T-cell (primary cell): ENCODE measurements around the gene C4orf17. TPM values are rescaled to one million over a fixed set of nuclear protein-coding genes. Genes with fewer than 3 reads are reported as not detected.
A peak's percentile ranks its signal among the peaks of the same experiment; 100 is the strongest.

Source experiments
- ATAC-seq, 4 experiments: fragments of 200-7000 bp in 3 of 4; fragments of 150-1000 bp in 1 of 4; cut with Tn5 transposase; replicated peaks in 1 of 4; 1 replicate in 3 of 4; 2 replicates in 1 of 4; pipeline ENCODE4 v1.10.0; 2021; ENCODE audit warnings: moderate library complexity in 3 of 4, mild to moderate bottlenecking in 2 of 4, moderate number of reproducible peaks in 1 of 4
- CTCF ChIA-PET, 2 donors: fragments of 300-600 bp; sonication (Branson Sonifier 250); formaldehyde crosslinking; loops; one replicate each; lab custom pipeline; 2022; ENCODE audit warnings: antibody characterized with exemption in 2 of 2; lab: Charles Lee
- POLR2A ChIA-PET, 2 donors: fragments of 300-600 bp; sonication (Branson Sonifier 250); formaldehyde crosslinking; loops; one replicate each; lab custom pipeline; 2022; ENCODE audit warnings: antibody characterized with exemption in 2 of 2; lab: Charles Lee
- DNase-seq, 35 experiments: peaks; one replicate each; pipeline versions ENCODE4 v3.0.0 to v3.0.0-alpha.2; 2013 to 2023
- H3K27ac ChIP-seq: one replicate; pipeline ENCODE4 v1.5.1; 2013; ENCODE audit warnings: low read length
- H3K27me3 ChIP-seq, 2 experiments: replicated peaks in 1 of 2; 1 replicate in 1 of 2; 2 replicates in 1 of 2; pipeline versions ENCODE4 v1.6.1 to v1.7.0; 2013; ENCODE audit warnings: low read length in 1 of 2, mixed read lengths in 1 of 2; ENCODE audit not compliant: control insufficient read depth in 2 of 2, insufficient read depth in 2 of 2; ENCODE audit errors: extremely low read depth in 1 of 2
- H3K36me3 ChIP-seq, 2 donors: 1 replicate in 1 of 2; 2 replicates in 1 of 2; pipeline versions ENCODE4 v1.6.1 to v1.7.0; 2013; ENCODE audit warnings: low read length in 1 of 2; ENCODE audit not compliant: control insufficient read depth in 2 of 2, insufficient read depth in 1 of 2; ENCODE audit errors: extremely low read depth in 1 of 2
- H3K4me1 ChIP-seq, 2 experiments: 1 replicate in 1 of 2; 2 replicates in 1 of 2; pipeline versions ENCODE4 v1.6.1 to v1.7.0; 2013; ENCODE audit warnings: low read length in 2 of 2, mixed read lengths in 1 of 2; ENCODE audit not compliant: insufficient read depth in 2 of 2, control insufficient read depth in 1 of 2; ENCODE audit errors: extremely low read depth in 1 of 2
- H3K4me3 ChIP-seq, 2 donors: 1 replicate in 1 of 2; 2 replicates in 1 of 2; pipeline versions ENCODE4 v1.5.1 to v1.7.0; 2013; ENCODE audit warnings: mild to moderate bottlenecking in 2 of 2, low read length in 1 of 2, moderate library complexity in 1 of 2; ENCODE audit not compliant: control insufficient read depth in 1 of 2; ENCODE audit errors: extremely low read depth in 1 of 2
- H3K9me3 ChIP-seq: 2 replicates; pipeline ENCODE4 v1.7.0; 2013
- H3K27ac Mint-ChIP-seq, 2 donors: one replicate each; pipeline ENCODE4 v1.8.0; 2020 to 2021; ENCODE audit warnings: mild to moderate bottlenecking in 2 of 2, mixed read lengths in 2 of 2
- H3K27me3 Mint-ChIP-seq, 2 donors: one replicate each; pipeline ENCODE4 v1.8.0; 2021 to 2022; ENCODE audit warnings: mixed read lengths in 2 of 2
- H3K36me3 Mint-ChIP-seq: one replicate; pipeline ENCODE4 v1.8.0; 2021; ENCODE audit warnings: mixed read lengths
- H3K4me1 Mint-ChIP-seq, 3 donors: one replicate each; pipeline ENCODE4 v1.8.0; 2020 to 2022; ENCODE audit warnings: mixed read lengths in 3 of 3, mild to moderate bottlenecking in 1 of 3
- H3K4me3 Mint-ChIP-seq, 3 donors: one replicate each; pipeline ENCODE4 v1.8.0; 2020 to 2022; ENCODE audit warnings: mild to moderate bottlenecking in 3 of 3, mixed read lengths in 3 of 3, moderate library complexity in 3 of 3
- H3K9me3 Mint-ChIP-seq, 3 donors: one replicate each; pipeline ENCODE4 v1.8.0; 2020 to 2022; ENCODE audit warnings: mixed read lengths in 3 of 3
- WGBS: methylation state at CpG from one replicate; pipeline ENCODE4 v1.1.5; 2013; ENCODE audit warnings: missing lambda C conversion rate; ENCODE audit not compliant: insufficient coverage; 5-methylcytosine and 5-hydroxymethylcytosine counted together
- total RNA-seq, 35 experiments: library from RNA in 6 of 35; stranded (reverse) in 6 of 35; fragments of 120-200 nt in 1 of 35; gene quantifications; one replicate each; pipeline versions ENCODE4 v1.2.1 to v1.2.4 and lab custom pipeline; 2013 to 2026

Gene C4orf17
- total RNA-seq, 5 donors from 2014 or later (not counting 1 experiment from before 2014, with no cell fraction given) = not detected

- Histone ChIP-seq H3K36me3 (no peaks in the 10 kb centered on the region), H3K4me1 (no peaks in the 10 kb centered on the region), H3K27me3 (peaks cover 0 to 6% of the 10 kb centered on the region in 2 experiments), H3K27ac (no peak overlapping the region), H3K4me3 (no peak overlapping the region), H3K9me3 (no peaks in the 10 kb centered on the region)
- H3K27me3 Mint-ChIP-seq = peaks cover 2 to 5% of the 10 kb centered on the region in 2 donors
- H3K4me1 Mint-ChIP-seq = no peaks in the 10 kb centered on the region
- DNase-seq (no peak), ATAC-seq (no peak)
- peaks cover 4 to 16% (median 4%) of the 10 kb centered on the region in 3 donors for H3K9me3 Mint-ChIP-seq
- H3K27ac Mint-ChIP-seq = no peak overlapping the region
- ChIA-PET POLR2A (no interaction called here), CTCF (no interaction called here)
- H3K36me3 Mint-ChIP-seq = no peaks in the 10 kb centered on the region
- no peak overlapping the region for H3K4me3 Mint-ChIP-seq
Observed at GRCh38 chr4:99540277-99540939, 29.6 kb downstream of the C4orf17 start.

- no CpG with 5 or more reads among the region's 2 CpGs for WGBS
- ChIA-PET POLR2A (interaction anchor here in 1 of 2 donors (0.5 kb wide), 1 partner anchor 1311 kb away, joined by 3 read pairs; no protein-coding TSS in a partner anchor), CTCF (interaction anchor here in 1 of 2 donors (1.0 kb wide), 1 partner anchor 256 kb away, joined by 5 read pairs; no protein-coding TSS in a partner anchor)
- Mint-ChIP-seq H3K9me3 (no peaks in the 10 kb centered on the region), H3K4me3 (no peak overlapping the region), H3K27ac (no peak overlapping the region), H3K36me3 (peaks cover 34% of the 10 kb centered on the region), H3K4me1 (no peaks in the 10 kb centered on the region), H3K27me3 (no peaks in the 10 kb centered on the region)
- peaks cover 0 to 6% of the 10 kb centered on the region in 2 donors for H3K36me3 ChIP-seq
- H3K27me3 ChIP-seq = no peaks in the 10 kb centered on the region
- H3K4me3 ChIP-seq = no peak overlapping the region
- ATAC-seq = no peak
- no peak overlapping the region for H3K27ac ChIP-seq
- no peaks in the 10 kb centered on the region for H3K4me1 ChIP-seq
- H3K9me3 ChIP-seq = no peaks in the 10 kb centered on the region
- no peak for DNase-seq
Observed at GRCh38 chr4:99552872-99553271, 42.1 kb downstream of the C4orf17 start.

GRCh38 chr4:99563310-99564186 lies 52.7 kb downstream of the C4orf17 start, which contains the start of gene TRMT10A:
TRMT10A (minus strand) TSS chr4:99564039; CDS start chr4:99559338, 4,701 bp downstream.
- H3K27ac ChIP-seq = peak within 1 kb of the TSS; percentile 99
- H3K9me3 ChIP-seq = no peaks in the 10 kb centered on the region
- peaks cover 4 to 5% of the 10 kb centered on the region in 2 experiments for H3K27me3 ChIP-seq
- POLR2A ChIA-PET = interaction anchor here (0.6 to 1.3 kb wide), 11 partner anchors 9 to 623 kb away, joined by 3 to 14 read pairs (median 3); partner anchors contain the start of genes DAPP1 (in 1 of the 2), DNAJB14 (in 1 of the 2) and METAP1 (in 1 of the 2)
- H3K9me3 Mint-ChIP-seq = no peaks in the 10 kb centered on the region
- peak within 1 kb of the TSS; percentile 86 to 99 (median 98) for H3K4me3 Mint-ChIP-seq
- peaks cover 24 to 25% of the 10 kb centered on the region in 2 donors for H3K27me3 Mint-ChIP-seq
- ATAC-seq = peak; percentile 88 to 93 (median 92)
- peak within 1 kb of the TSS; percentile 99 to 100 for H3K27ac Mint-ChIP-seq
- peaks cover 17 to 26% (median 20%) of the 10 kb centered on the region in 3 donors for H3K4me1 Mint-ChIP-seq
- peaks cover 2 to 12% of the 10 kb centered on the region in 2 experiments for H3K4me1 ChIP-seq
- peak; percentile 86 to 99 (median 97) for DNase-seq
- H3K36me3 Mint-ChIP-seq = no peaks in the 10 kb centered on the region
- WGBS = 0% methylated on average over 21 of the region's 48 CpGs
- H3K4me3 ChIP-seq = peak within 1 kb of the TSS; percentile 80 to 91
- CTCF ChIA-PET = interaction anchor here (0.6 to 3.0 kb wide), 23 partner anchors 29 to 1421 kb away, joined by 3 to 27 read pairs (median 4); partner anchors contain the start of genes DNAJB14 (in 2 of the 2), DAPP1 (in 1 of the 2), LAMTOR3 (in 1 of the 2) and METAP1 (in 1 of the 2)
- H3K36me3 ChIP-seq = no peaks in the 10 kb centered on the region

- ATAC-seq (no peak), DNase-seq (no peak)
- Mint-ChIP-seq H3K4me3 (peak overlapping the region in 1 of 3 donors; percentile 44), H3K27me3 (peaks cover 30 to 33% of the 10 kb centered on the region in 2 donors), H3K9me3 (no peaks in the 10 kb centered on the region), H3K4me1 (peaks cover 17 to 26% (median 20%) of the 10 kb centered on the region in 3 donors), H3K27ac (peak overlapping the region in 1 of 2 donors; percentile 29), H3K36me3 (no peaks in the 10 kb centered on the region)
- peaks cover 4 to 5% of the 10 kb centered on the region in 2 experiments for H3K27me3 ChIP-seq
- ChIA-PET POLR2A (no interaction called here), CTCF (interaction anchor here in 1 of 2 donors (3.0 kb wide), 1 partner anchor 243 kb away, joined by 27 read pairs; no protein-coding TSS in a partner anchor)
- no peaks in the 10 kb centered on the region for H3K36me3 ChIP-seq
- no peak overlapping the region for H3K27ac ChIP-seq
- H3K4me3 ChIP-seq = no peak overlapping the region
- peaks cover 2 to 12% of the 10 kb centered on the region in 2 experiments for H3K4me1 ChIP-seq
- H3K9me3 ChIP-seq = no peaks in the 10 kb centered on the region
Observed at GRCh38 chr4:99564921-99565320, 54.1 kb downstream of the C4orf17 start.

- Histone ChIP-seq H3K36me3 (no peaks in the 10 kb centered on the region), H3K4me1 (no peaks in the 10 kb centered on the region), H3K27ac (no peak overlapping the region), H3K27me3 (peaks cover 0 to 11% of the 10 kb centered on the region in 2 experiments), H3K9me3 (no peaks in the 10 kb centered on the region), H3K4me3 (no peak overlapping the region)
- peaks cover 39 to 48% of the 10 kb centered on the region in 2 donors for H3K27me3 Mint-ChIP-seq
- H3K27ac Mint-ChIP-seq = peak overlapping the region in 1 of 2 donors; percentile 1
- no peaks in the 10 kb centered on the region for H3K36me3 Mint-ChIP-seq
- H3K4me3 Mint-ChIP-seq = no peak overlapping the region
- ATAC-seq (no peak), DNase-seq (no peak)
- no peaks in the 10 kb centered on the region for H3K9me3 Mint-ChIP-seq
- POLR2A ChIA-PET = no interaction called here
- CTCF ChIA-PET = no interaction called here
- WGBS = no CpG with 5 or more reads among the region's 1 CpG
- no peaks in the 10 kb centered on the region for H3K4me1 Mint-ChIP-seq
Observed at GRCh38 chr4:99571883-99572282, 61.1 kb downstream of the C4orf17 start.
